ELR (cell line): ENCODE measurements around the gene USP24.

Experiments used
- DNase-seq: peaks from one replicate; pipeline ENCODE4 v3.0.0-alpha.2; 2015; ENCODE audit warnings: low read depth

The USP24 gene

GRCh38 chr1:55065648-55066047, 149.5 kb downstream of the USP24 start:
- DNase-seq = no peak

DNA sequence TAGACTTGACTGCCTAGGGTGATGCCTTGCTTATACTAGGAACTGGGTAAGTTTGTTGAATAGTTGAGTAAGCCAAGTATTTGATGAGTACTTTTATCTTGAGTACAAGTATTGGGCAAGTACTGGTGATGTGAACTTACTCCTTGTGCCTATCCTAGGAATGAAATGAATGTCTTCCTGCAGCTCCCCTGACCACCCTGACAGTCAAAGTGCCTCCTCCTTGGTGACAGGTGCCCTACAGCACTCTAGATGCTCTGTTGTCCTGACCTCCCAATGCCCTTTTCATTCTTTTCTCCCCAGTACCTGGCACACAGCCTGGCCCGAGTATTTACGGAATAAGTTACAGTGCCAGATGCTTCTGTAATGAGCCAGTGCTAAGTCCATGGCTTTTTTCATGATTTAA, 150.3 kb downstream of the USP24 start:
- peak; percentile 39 for DNase-seq

DNA sequence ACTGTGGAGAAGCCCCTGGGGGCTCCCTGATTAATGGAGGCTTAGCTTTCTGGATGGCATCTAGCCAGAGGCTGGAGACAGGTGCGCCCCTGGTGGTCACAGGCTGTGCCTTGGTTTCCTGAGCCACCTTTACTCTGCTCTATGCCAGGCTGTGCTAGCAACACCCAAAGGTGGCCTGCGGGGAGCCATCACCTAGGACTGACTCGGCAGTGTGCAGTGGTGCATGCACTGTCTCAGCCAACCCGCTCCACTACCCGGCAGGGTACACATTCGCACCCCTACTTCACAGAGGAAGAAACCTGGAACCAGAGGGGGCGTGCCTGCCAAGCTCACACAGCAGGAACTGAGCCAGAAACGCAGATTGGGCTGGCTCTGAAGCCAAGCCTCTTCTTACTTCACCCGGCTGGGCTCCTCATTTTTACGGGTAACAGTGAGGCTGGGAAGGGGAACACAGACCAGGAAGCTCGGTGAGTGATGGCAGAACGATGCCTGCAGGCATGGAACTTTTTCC, 151.0 kb downstream of the USP24 start:
- DNase-seq = peak; percentile 33

DNA sequence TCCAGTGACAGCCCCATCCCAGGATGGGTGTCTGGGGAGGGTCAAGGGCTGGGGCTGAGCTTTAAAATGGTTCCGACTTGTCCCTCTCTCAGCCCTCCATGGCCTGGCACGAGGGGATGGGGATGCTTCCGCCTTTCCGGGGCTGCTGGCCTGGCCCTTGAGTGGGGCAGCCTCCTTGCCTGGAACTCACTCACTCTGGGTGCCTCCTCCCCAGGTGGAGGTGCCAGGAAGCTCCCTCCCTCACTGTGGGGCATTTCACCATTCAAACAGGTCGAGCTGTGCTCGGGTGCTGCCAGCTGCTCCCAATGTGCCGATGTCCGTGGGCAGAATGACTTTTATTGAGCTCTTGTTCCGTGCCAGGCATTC, 151.6 kb downstream of the USP24 start:
- no peak for DNase-seq

DNA sequence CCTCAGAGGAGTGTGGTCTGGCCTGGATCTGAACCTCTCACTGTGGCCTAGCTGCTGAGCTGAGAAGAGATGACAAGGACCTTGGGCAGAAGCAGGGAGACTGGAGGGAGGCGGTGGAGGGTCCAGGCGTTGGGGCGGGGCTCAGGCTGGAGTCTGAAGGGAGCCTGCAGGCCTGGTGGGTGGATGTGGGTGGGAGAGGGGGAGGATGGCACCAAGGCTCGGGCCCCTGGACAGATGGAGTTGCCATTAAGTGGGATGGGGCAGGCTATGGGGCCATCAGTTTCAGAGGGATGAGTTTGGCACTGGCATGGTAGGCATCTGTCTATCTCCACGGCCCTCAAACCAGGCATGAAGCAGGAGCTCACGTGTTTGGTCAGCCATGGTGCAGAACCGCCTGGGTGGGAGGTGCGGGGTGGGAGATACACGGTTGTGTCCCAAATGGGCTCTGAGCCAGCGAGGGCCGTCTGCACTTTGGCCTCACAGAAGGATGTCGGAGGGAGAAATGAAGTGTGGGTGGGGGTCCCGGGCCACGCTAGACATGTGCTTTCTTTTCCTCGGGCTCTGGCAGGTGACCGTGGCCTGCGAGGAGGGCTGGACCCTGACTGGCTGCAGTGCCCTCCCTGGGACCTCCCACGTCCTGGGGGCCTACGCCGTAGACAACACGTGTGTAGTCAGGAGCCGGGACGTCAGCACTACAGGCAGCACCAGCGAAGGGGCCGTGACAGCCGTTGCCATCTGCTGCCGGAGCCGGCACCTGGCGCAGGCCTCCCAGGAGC, 152.2 kb downstream of the USP24 start:
- DNase-seq = no peak

- no peak for DNase-seq
Measured at GRCh38 chr1:55061706-55062321, 153.3 kb downstream of the USP24 start.

- DNase-seq = no peak
Measured at GRCh38 chr1:55061000-55061705, 154.0 kb downstream of the USP24 start.

DNA sequence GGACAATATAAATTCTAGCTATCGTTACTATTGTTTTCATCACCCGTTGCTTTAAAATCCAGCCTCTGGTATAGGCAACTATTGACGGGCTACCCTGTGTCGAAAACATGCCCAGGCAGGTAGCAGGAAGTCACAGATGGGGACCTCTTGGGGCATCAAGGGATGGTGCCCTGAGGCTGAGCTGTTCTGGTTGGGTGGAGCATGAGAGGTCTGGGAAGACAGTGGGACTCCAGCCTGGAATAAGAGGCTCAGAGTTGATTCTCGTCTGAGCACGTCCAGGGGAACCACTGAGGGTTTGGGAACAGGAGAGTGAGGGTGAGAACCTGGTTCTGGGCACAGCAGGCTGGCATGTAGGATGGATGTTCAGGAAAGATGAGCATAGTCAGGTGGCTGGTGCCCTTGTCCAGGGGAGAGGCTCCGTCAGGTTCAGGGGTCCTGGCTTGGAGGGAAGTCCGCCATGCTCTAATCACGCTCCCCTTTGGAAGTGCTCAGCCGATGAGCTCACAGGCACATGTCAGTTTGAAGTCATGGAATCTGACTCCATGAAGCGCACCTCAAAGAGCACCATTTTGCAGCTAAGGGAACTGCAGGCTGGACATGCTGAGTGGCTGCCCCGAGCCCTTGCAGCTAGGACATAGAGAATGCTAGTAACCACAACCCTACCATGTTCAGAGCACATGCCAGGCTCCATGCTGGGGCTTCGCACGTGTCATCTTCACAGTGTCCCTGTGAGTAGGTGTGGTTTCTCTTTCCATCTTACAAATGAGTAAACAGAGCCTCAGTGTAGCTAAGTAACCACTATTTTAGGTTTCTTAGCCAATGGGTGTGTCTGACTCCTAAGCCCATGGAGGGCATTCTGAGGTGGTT, 154.8 kb downstream of the USP24 start:
- peak; percentile 24 for DNase-seq

- DNase-seq = no peak
Measured at GRCh38 chr1:55059302-55060132, 155.6 kb downstream of the USP24 start.

DNA sequence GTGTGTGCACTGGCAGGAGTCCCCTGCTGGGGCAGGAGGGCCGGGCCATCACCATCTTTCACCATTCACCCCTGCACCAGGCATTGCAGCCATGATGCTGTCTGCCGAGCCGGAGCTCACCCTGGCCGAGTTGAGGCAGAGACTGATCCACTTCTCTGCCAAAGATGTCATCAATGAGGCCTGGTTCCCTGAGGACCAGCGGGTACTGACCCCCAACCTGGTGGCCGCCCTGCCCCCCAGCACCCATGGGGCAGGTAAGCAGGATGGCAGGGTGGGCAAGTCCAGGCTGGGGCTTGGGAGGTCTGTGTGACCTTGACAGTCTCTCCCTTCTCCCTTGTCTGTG, 157.2 kb downstream of the USP24 start:
- DNase-seq = no peak

GRCh38 chr1:55057270-55057955, 157.8 kb downstream of the USP24 start:
- no peak for DNase-seq

- DNase-seq = no peak
Measured at GRCh38 chr1:55056632-55056992, 158.6 kb downstream of the USP24 start.

- no peak for DNase-seq
Measured at GRCh38 chr1:55055951-55056631, 159.1 kb downstream of the USP24 start.

DNA sequence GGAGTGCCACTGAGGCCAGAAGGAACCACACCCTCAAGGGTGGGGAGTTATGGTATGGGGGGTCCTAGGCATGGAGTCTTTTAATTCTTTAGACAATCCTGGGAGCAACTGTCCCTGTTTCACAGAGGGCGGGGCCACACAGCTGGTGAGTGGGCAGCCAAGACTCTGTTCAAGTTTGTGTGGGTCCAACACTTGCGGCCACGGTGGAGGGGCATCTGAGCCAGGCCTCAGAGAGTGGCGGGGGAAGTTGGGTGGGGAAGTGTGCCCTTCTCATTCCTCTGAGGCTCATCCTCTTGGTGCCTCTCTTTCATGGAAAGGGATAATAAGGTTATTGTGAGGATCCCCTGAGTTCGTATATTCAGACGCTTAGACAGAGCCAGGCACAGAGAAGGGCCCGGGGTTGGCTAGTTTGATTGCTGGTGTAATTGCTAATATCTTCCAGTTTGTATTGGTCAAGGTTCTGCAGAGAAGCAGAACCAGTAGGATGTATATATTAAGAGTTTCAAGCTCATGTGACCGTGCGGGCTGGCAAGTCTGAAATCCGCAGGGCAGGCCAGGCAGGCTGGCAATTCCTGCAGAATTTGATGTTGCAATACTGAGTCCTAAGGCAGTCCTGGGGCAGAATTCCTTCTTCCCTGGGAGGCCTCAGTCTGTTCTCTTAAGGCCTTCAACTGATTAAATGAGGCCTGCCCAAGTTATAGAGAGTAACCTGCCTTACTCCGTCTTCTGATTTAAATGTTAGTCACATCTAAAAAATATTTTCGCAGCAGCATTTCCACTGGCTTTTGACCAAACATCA, 159.9 kb downstream of the USP24 start:
- DNase-seq = no peak

DNA sequence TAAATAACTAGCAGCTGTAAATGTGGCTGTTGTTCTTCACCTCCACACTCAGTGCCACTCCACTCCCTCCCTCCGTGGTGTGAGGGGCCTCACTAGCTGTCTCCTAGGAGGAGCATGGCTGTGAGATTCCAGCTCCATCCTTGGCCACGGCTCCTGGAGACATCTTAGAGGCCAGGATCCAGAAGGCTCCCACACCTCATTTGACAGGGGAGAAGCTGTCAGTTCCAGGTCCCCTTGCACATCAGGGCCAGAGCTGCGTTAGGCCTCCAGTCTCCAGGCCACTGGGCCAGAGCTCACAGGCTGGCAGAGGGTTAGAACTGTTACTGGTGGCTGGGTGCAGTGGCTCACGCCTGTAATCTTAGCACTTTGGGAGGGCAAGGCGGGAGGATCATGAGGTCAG, 160.8 kb downstream of the USP24 start:
- no peak for DNase-seq

- no peak for DNase-seq
Measured at GRCh38 chr1:55053265-55053954, 161.8 kb downstream of the USP24 start.

- DNase-seq = no peak
Measured at GRCh38 chr1:55052221-55053142, 162.7 kb downstream of the USP24 start.

DNA sequence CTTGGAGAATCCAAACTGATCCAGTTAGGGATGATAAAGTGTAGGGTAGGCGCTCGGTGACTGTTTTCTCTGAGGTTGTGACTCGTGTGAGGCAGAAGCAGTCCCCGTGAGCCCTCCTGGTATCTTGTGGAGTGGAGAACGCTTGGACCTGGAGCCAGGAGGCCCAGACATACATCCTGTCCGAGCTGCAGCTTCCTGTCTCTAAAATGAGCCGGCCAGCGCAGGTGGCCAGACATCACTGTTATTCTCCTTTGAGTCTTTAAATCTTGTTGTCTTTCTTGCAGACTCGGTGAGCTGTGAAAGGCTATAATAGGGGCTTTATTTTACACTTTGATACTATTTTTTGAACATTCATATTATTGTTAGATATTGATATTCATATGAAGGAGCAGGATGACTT, 163.5 kb downstream of the USP24 start:
- no peak for DNase-seq
